Suprapubic skin (tissue), 4 donors: Measurements from ENCODE around the gene SLC25A47. TPM values are rescaled to one million over a fixed set of nuclear protein-coding genes. Genes with fewer than 3 reads are reported as not detected.

Source experiments
- DNase-seq, 2 donors: peaks; one replicate each; pipeline ENCODE4 v3.0.0-alpha.2; 2019; ENCODE audit warnings: low spot score in 2 of 2
- H3K27ac ChIP-seq: fragments of 200-600 bp; sonication (generic); one replicate; pipeline ENCODE4 v1.5.1; 2019
- H3K27me3 ChIP-seq: fragments of 200-600 bp; sonication (generic); one replicate; pipeline ENCODE4 v1.5.1; 2019
- H3K36me3 ChIP-seq: fragments of 200-600 bp; sonication (generic); one replicate; pipeline ENCODE4 v1.5.1; 2019
- H3K4me1 ChIP-seq: fragments of 200-600 bp; sonication (generic); one replicate; pipeline ENCODE4 v1.5.1; 2019
- H3K4me3 ChIP-seq: fragments of 200-600 bp; sonication (generic); one replicate; pipeline ENCODE4 v1.5.1; 2019; ENCODE audit warnings: mild to moderate bottlenecking
- H3K9me3 ChIP-seq: fragments of 200-600 bp; sonication (generic); one replicate; pipeline ENCODE4 v1.5.1; 2019
- EP300 ChIP-seq: sonication (generic); formaldehyde crosslinking; IDR thresholded peaks from one replicate; pipeline ENCODE4 v1.6.1; 2017; ENCODE audit warnings: antibody characterized with exemption
- POLR2A ChIP-seq, 2 donors: fragments of 450-650 bp; IDR thresholded peaks; one replicate each; pipeline ENCODE4 v1.6.1; 2017; ENCODE audit warnings: antibody characterized with exemption in 2 of 2, mild to moderate bottlenecking in 2 of 2, moderate library complexity in 2 of 2
- POLR2AphosphoS5 ChIP-seq, 3 donors: sonication (generic); formaldehyde crosslinking; IDR thresholded peaks; one replicate each; pipeline ENCODE4 v1.6.1; 2017; ENCODE audit warnings: antibody characterized with exemption in 3 of 3
- WGBS: methylation state at CpG from one replicate; pipeline ENCODE4 v1.1.5; 2018; 5-methylcytosine and 5-hydroxymethylcytosine counted together
- total RNA-seq, 4 donors: library from RNA; depleted of rRNA; stranded (reverse); fragments of >200 nt; gene quantifications; one replicate each; pipeline ENCODE4 v1.1.0, GENCODE V29; 2016
- TF ChIP-seq, protein P1 (sequence below), 2 donors: fragments of 200-600 bp in 1 of 2; fragments of 450-650 bp in 1 of 2; sonication (generic) in 1 of 2; IDR thresholded peaks; one replicate each; pipeline ENCODE4 v1.5.1; 2016 to 2019; ENCODE audit warnings: antibody characterized with exemption in 2 of 2, mild to moderate bottlenecking in 1 of 2, moderate library complexity in 1 of 2

SLC25A47 gene
- total RNA-seq, 4 donors from 2014 or later = 0.30 to 1.4 TPM; not detected in 2

DNA sequence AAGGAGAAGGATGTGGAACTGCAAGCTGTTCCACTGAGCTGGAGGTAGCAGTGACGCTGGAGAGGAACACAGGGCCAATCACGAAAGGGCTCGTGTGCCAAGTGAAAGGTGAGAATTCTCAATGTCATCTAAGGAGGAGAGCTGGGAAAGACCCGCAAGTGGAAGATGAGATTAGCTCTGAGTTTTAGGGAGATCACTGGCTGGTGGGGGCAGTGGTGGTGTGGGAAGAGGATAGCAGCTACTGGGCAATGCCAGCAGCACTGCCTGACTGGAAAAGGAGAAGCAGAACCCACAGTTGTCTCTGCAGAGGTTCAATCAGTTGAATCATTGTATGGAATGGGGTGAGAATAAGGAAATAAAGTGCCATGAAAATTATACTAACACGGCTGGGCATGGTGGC is 27.8 kb downstream of the SLC25A47 start:
- no peak for DNase-seq
- H3K36me3 ChIP-seq = peaks cover 78% of the 10 kb centered on the region
- H3K27me3 ChIP-seq = no peaks in the 10 kb centered on the region
- WGBS = 88% methylated on average over 5 of the region's 5 CpGs
- no peaks in the 10 kb centered on the region for H3K4me1 ChIP-seq
- H3K4me3 ChIP-seq = no peak overlapping the region
- TF ChIP-seq, protein P1, sequence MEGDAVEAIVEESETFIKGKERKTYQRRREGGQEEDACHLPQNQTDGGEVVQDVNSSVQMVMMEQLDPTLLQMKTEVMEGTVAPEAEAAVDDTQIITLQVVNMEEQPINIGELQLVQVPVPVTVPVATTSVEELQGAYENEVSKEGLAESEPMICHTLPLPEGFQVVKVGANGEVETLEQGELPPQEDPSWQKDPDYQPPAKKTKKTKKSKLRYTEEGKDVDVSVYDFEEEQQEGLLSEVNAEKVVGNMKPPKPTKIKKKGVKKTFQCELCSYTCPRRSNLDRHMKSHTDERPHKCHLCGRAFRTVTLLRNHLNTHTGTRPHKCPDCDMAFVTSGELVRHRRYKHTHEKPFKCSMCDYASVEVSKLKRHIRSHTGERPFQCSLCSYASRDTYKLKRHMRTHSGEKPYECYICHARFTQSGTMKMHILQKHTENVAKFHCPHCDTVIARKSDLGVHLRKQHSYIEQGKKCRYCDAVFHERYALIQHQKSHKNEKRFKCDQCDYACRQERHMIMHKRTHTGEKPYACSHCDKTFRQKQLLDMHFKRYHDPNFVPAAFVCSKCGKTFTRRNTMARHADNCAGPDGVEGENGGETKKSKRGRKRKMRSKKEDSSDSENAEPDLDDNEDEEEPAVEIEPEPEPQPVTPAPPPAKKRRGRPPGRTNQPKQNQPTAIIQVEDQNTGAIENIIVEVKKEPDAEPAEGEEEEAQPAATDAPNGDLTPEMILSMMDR (IDR thresholded peaks at IDR 0.05) = no peak
- TF ChIP-seq EP300 (no peak), POLR2AphosphoS5 (IDR thresholded peaks at IDR 0.05) (no peak), POLR2A (IDR thresholded peaks at IDR 0.05) (no peak)
- no peaks in the 10 kb centered on the region for H3K9me3 ChIP-seq
- no peak overlapping the region for H3K27ac ChIP-seq

DNA sequence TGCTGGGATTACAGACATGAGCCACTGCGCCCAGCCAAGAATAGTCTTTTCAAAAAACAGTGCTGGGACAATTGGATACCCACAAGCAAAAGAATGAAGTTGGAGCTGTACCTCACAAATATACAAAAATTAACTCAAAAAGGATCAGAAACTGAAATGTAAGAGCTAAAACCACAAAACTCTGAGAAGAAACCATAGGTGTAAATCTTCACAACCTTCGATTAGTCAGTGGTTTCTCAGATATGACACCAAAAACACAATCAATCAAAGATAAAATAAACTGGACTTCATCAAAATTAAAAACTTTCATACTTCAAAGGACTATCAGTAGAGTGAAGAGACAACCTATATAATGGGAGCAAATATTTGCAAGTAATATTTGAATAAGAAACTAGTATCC is 35.3 kb downstream of the SLC25A47 start:
- H3K36me3 ChIP-seq = peaks cover 56% of the 10 kb centered on the region
- TF ChIP-seq EP300 (no peak), POLR2AphosphoS5 (IDR thresholded peaks at IDR 0.05) (no peak), POLR2A (IDR thresholded peaks at IDR 0.05) (no peak)
- TF ChIP-seq, protein P1 (IDR thresholded peaks at IDR 0.05) = no peak
- no peak for DNase-seq
- H3K27ac ChIP-seq = no peak overlapping the region
- 94% methylated on average over 2 of the region's 2 CpGs for WGBS
- no peaks in the 10 kb centered on the region for H3K9me3 ChIP-seq
- H3K4me3 ChIP-seq = no peak overlapping the region
- no peaks in the 10 kb centered on the region for H3K4me1 ChIP-seq
- no peaks in the 10 kb centered on the region for H3K27me3 ChIP-seq

DNA sequence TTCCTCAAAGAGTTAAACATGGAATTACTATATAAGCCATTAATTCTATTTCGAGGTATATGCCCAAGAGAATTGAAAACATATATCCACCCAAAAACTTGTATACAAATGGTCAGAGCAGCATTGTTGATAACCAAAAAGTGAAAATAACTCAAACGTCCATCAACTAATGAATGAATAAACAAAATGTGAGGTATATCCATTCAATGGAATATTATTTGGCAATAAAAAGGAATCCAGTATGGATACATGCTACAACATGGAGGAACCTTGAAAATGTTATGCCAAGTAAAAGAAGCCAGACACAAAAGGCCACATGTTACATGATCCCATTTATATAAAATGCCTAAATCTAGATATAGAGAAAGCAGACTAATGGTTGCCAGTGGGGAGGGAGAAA is 36.0 kb downstream of the SLC25A47 start:
- H3K9me3 ChIP-seq = no peaks in the 10 kb centered on the region
- H3K36me3 ChIP-seq = peaks cover 54% of the 10 kb centered on the region
- H3K4me3 ChIP-seq = no peak overlapping the region
- no peak for DNase-seq
- H3K27ac ChIP-seq = no peak overlapping the region
- H3K27me3 ChIP-seq = no peaks in the 10 kb centered on the region
- H3K4me1 ChIP-seq = no peaks in the 10 kb centered on the region
- TF ChIP-seq, protein P1 (IDR thresholded peaks at IDR 0.05) = no peak
- TF ChIP-seq POLR2AphosphoS5 (IDR thresholded peaks at IDR 0.05) = no peak
- TF ChIP-seq EP300 = no peak
- TF ChIP-seq POLR2A (IDR thresholded peaks at IDR 0.05) = no peak
- WGBS = 95% methylated on average over 2 of the region's 2 CpGs

DNA sequence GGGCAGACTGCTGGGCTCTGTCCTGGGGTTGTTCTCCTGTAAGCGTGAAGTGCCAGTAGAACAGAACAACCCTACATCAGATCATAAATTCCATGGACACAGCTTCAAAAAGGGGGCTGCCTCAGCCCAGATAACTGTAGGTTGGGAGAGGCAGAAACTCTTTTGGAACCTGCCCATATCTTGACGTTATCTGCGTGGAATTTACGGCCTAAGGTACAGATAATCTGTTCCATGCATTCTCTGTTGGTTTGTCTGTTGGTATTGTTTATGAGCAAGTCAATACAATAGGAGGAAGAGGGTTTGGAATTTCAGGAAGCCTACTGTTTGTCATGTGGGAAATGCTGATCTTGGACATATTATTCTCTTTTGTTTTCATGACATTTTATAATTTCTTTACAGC is 36.7 kb downstream of the SLC25A47 start:
- H3K4me1 ChIP-seq = no peaks in the 10 kb centered on the region
- H3K4me3 ChIP-seq = no peak overlapping the region
- H3K36me3 ChIP-seq = peaks cover 48% of the 10 kb centered on the region
- H3K9me3 ChIP-seq = no peaks in the 10 kb centered on the region
- H3K27ac ChIP-seq = no peak overlapping the region
- no peak for TF ChIP-seq POLR2AphosphoS5 (IDR thresholded peaks at IDR 0.05)
- TF ChIP-seq, protein P1 (IDR thresholded peaks at IDR 0.05) = no peak
- no peaks in the 10 kb centered on the region for H3K27me3 ChIP-seq
- no peak for DNase-seq
- 77% methylated on average over 4 of the region's 4 CpGs for WGBS

DNA sequence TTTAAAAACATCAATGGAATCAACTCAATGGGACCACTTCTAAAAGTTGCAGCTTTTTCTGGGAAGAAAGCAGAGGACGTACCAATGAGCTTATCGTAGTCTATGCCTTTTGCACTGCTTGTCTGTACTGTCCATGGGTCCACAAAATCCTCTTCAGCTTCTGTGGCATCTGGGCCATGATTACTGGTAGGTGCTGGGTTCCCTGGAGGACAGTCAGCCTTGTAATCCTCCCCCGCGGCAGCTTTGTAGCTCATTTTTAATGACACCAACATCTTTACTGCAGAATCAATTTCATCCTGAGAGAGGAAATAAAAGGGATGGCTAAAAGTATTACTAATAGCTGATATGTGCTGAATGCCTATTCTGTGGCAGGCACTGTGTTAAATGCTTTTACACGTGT is 38.5 kb downstream of the SLC25A47 start:
- TF ChIP-seq POLR2AphosphoS5 (IDR thresholded peaks at IDR 0.05) (no peak), EP300 (no peak), POLR2A (IDR thresholded peaks at IDR 0.05) (no peak)
- TF ChIP-seq, protein P1 (IDR thresholded peaks at IDR 0.05) = no peak
- WGBS = 96% methylated on average over 5 of the region's 5 CpGs
- no peak overlapping the region for H3K27ac ChIP-seq

More for the DNA sequence above, 38.5 kb downstream of the SLC25A47 start:
- H3K9me3 ChIP-seq = no peaks in the 10 kb centered on the region
- H3K4me1 ChIP-seq = no peaks in the 10 kb centered on the region
- no peaks in the 10 kb centered on the region for H3K27me3 ChIP-seq
- H3K36me3 ChIP-seq = peaks cover 52% of the 10 kb centered on the region
- H3K4me3 ChIP-seq = no peak overlapping the region
- DNase-seq = no peak
